Uterus (tissue), 2 donors: ENCODE measurements around the gene SIDT1.

ENCODE experiments used
- CTCF ChIP-seq, 4 experiments: fragments of 200-600 bp in 2 of 4; fragments of 450-650 bp in 2 of 4; sonication (generic) in 2 of 4; IDR thresholded peaks; one replicate each; pipeline ENCODE4 v1.5.1; 2016 to 2019; ENCODE audit warnings: antibody characterized with exemption in 4 of 4, mild to moderate bottlenecking in 2 of 4, moderate library complexity in 1 of 4
- POLR2A ChIP-seq, 2 donors: fragments of 450-650 bp; IDR thresholded peaks; one replicate each; pipeline ENCODE4 v1.6.1; 2016; ENCODE audit warnings: antibody characterized with exemption in 2 of 2, mild to moderate bottlenecking in 1 of 2, moderate library complexity in 1 of 2

DNA sequence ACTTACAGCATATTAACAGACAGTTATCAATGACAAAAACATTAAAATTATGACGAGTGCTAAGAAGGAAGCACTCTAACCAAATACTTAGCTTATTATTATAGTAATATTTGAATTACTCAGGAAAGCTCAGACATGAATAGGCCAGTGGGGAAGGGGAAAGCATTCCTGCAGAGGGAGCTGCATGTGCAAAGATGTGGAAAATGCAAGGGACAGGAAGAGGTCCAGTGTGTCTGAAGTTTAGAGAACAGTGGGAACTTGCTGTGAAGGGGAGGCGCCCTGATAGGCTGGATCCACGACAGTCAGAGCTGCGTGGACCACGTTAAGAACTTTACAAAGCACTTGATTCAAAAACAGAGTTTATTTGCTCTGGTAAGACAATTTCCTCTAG, 16.2 kb upstream of the SIDT1 start:
- TF ChIP-seq POLR2A (IDR thresholded peaks at IDR 0.05) (no peak), CTCF (IDR thresholded peaks at IDR 0.05) (no peak)
